Ovary (tissue), 9 donors: ENCODE results near the gene EIF5A2. TPM values are rescaled to one million over a fixed set of nuclear protein-coding genes. Genes with fewer than 3 reads are reported as not detected.

Experiments
- DNase-seq, 5 donors: peaks; one replicate each; pipeline ENCODE4 v3.0.0-alpha.2; 2019 to 2020
- H3K27ac ChIP-seq, 2 donors: fragments of 200-600 bp; one replicate each; pipeline versions ENCODE4 v1.5.1 to v1.8.0; 2019 to 2022
- H3K27me3 ChIP-seq: fragments of 200-600 bp; one replicate; pipeline ENCODE4 v1.8.0; 2022
- H3K36me3 ChIP-seq: fragments of 200-600 bp; sonication (generic); one replicate; pipeline ENCODE4 v1.5.1; 2019
- H3K4me1 ChIP-seq: one replicate; pipeline ENCODE4 v1.8.1; 2013; ENCODE audit warnings: mild to moderate bottlenecking, moderate library complexity; ENCODE audit not compliant: insufficient read depth
- H3K4me3 ChIP-seq: fragments of 200-600 bp; sonication (generic); one replicate; pipeline ENCODE4 v1.5.1; 2017
- H3K9me3 ChIP-seq, 2 donors: fragments of 200-600 bp in 1 of 2; sonication (generic) in 1 of 2; one replicate each; pipeline versions ENCODE4 v1.5.1 to v1.8.1; 2013 to 2019; ENCODE audit warnings: mild to moderate bottlenecking in 1 of 2, moderate library complexity in 1 of 2
- CTCF ChIP-seq, 3 donors: fragments of 450-650 bp in 2 of 3; fragments of 200-600 bp in 1 of 3; IDR thresholded peaks; one replicate each; pipeline versions ENCODE4 v1.5.1 to v1.8.0; 2016 to 2022; ENCODE audit warnings: antibody characterized with exemption in 3 of 3, mild to moderate bottlenecking in 1 of 3
- EP300 ChIP-seq: sonication (generic); formaldehyde crosslinking; IDR thresholded peaks from one replicate; pipeline ENCODE4 v1.6.1; 2017; ENCODE audit warnings: antibody characterized with exemption
- POLR2A ChIP-seq: fragments of 450-650 bp; IDR thresholded peaks from one replicate; pipeline ENCODE4 v1.6.1; 2017; ENCODE audit warnings: antibody characterized with exemption, mild to moderate bottlenecking, moderate library complexity
- WGBS, 3 donors: extraction: QIAGEN DNeasy Blood & Tissue Kit in 1 of 3; methylation state at CpG; one replicate each; pipeline versions ENCODE4 v1.1.5 to v1.1.7; 2013 to 2017; 5-methylcytosine and 5-hydroxymethylcytosine counted together
- intact Hi-C, 4 donors: fragments of 100-400 bp; cut with DNase I; formaldehyde crosslinking; loops; one replicate each; pipeline versions ENCODE4 v1.11.0 to v1.15.1; 2022 to 2023
- polyA plus RNA-seq, 2 donors: library from polyadenylated mRNA; stranded (reverse); fragments of 200-250 nt in 1 of 2; fragments of 350-450 nt in 1 of 2; fragmentation: Illumina TruSeq in 1 of 2; extraction: RNeasy Lipid Tissue Mini Kit (QIAGEN cat#74804) in 1 of 2; gene quantifications; one replicate each; pipeline ENCODE4 v1.2.3, GENCODE V29; 2013 to 2014
- total RNA-seq, 7 donors: library from RNA; depleted of rRNA in 2 of 7; stranded (reverse); fragments of >200 nt in 2 of 7; fragmentation: NEBNext Ultra II Directional in 3 of 7; extraction: Animal tissue kit (Norgen Biotek cat#: 25700) in 3 of 7; gene quantifications; one replicate each; pipeline versions ENCODE4 v1.1.0 to v1.2.4, GENCODE V29; 2016 to 2023
- donor health status: DM: no; HTN: no; CAD: no; lungs with moderate emphysema.
- donor health status: DM: no; HTN: no; CAD: no.
- donor health status: Bipolar disorder and iron deficiency.
- donor health status: DM: yes; HTN: yes; CAD: no.
- donor health status: DM: no; HTN: no; CAD: no.
- donor health status: DM: yes; HTN: yes; CAD: no.

EIF5A2 gene
- total and polyA plus RNA-seq, 9 donors = 3.3 to 19.6 (median 12.5) TPM

- H3K27ac ChIP-seq = no peak overlapping the region
- WGBS, 3 donors = 90 to 95% (median 91%) methylated on average over 2 of the region's 2 CpGs
- DNase-seq = no peak
- H3K4me1 ChIP-seq = no peaks in the 10 kb centered on the region
- intact Hi-C loops = loop anchor here in 1 of 4 donors (10.0 kb wide), 1 partner anchor 434 kb away; the partner anchor contains the start of gene CLDN11
- no peaks in the 10 kb centered on the region for H3K9me3 ChIP-seq
- no peaks in the 10 kb centered on the region for H3K27me3 ChIP-seq
- TF ChIP-seq CTCF (IDR thresholded peaks at IDR 0.05) (peak in 1 of 3 donors; percentile 29), POLR2A (no peak)
- H3K36me3 ChIP-seq = no peaks in the 10 kb centered on the region
- H3K4me3 ChIP-seq = no peak overlapping the region
These were observed 60.0 kb downstream of the EIF5A2 start for GRCh38 chr3:170848292-170848917.

GRCh38 chr3:170844377-170844776 lies 64.1 kb downstream of the EIF5A2 start:
- Histone ChIP-seq H3K36me3 (no peaks in the 10 kb centered on the region), H3K4me3 (no peak overlapping the region), H3K27me3 (no peaks in the 10 kb centered on the region), H3K27ac (no peak overlapping the region), H3K9me3 (no peaks in the 10 kb centered on the region), H3K4me1 (no peaks in the 10 kb centered on the region)
- TF ChIP-seq POLR2A = no peak
- no peak for TF ChIP-seq EP300
- no peak for TF ChIP-seq CTCF (IDR thresholded peaks at IDR 0.05)
- no peak for DNase-seq
- intact Hi-C loops = loop anchor here in 1 of 4 donors (10.0 kb wide), 1 partner anchor 430 kb away; the partner anchor contains the start of gene CLDN11

GRCh38 chr3:170840291-170840859 lies 68.1 kb downstream of the EIF5A2 start:
- WGBS, 3 donors = 63 to 67% (median 63%) methylated on average over 2 of the region's 2 CpGs
- H3K27me3 ChIP-seq = no peaks in the 10 kb centered on the region
- H3K36me3 ChIP-seq = no peaks in the 10 kb centered on the region
- intact Hi-C loops = loop anchor here in 1 of 4 donors (10.0 kb wide), 1 partner anchor 426 kb away; the partner anchor contains the start of gene CLDN11
- H3K9me3 ChIP-seq = no peaks in the 10 kb centered on the region
- H3K4me1 ChIP-seq = no peaks in the 10 kb centered on the region
- no peak for DNase-seq
- no peak overlapping the region for H3K27ac ChIP-seq
- no peak for TF ChIP-seq POLR2A
- no peak for TF ChIP-seq EP300
- TF ChIP-seq CTCF (IDR thresholded peaks at IDR 0.05) = no peak
- no peak overlapping the region for H3K4me3 ChIP-seq

DNA sequence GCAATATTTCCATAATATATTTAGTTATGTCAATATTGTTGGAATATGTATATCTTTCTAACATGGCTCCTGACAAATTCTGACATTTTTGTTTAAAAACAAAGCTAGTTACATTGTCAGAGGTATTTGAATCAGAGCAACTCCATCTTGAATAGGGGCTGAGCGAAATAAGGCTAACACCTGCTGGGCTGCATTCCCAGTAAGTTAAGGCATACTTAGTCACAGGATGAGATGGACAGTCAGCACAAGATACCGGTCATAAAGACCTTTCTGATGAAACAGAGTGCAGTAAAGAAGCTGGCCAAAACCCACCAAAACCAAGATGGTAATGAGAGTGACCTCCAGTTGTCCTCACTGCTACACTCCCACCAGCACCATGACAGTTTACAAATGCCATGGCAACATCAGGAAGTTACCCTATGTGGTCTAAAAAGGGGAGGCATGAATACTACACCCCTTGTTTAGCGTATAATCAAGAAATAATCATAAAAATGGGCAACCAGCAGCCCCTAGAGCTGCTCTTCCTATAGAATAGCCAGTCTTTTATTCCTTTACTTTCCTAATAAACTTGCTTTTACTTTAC lies 68.8 kb downstream of the EIF5A2 start:
- DNase-seq = no peak
- WGBS, 3 donors = 75 to 86% (median 76%) methylated on average over 3 of the region's 3 CpGs
- TF ChIP-seq POLR2A (no peak), EP300 (no peak), CTCF (IDR thresholded peaks at IDR 0.05) (no peak)
- no peak overlapping the region for H3K4me3 ChIP-seq
- H3K9me3 ChIP-seq = no peaks in the 10 kb centered on the region
- no peaks in the 10 kb centered on the region for H3K27me3 ChIP-seq
- intact Hi-C loops = loop anchor here in 1 of 4 donors (10.0 kb wide), 1 partner anchor 425 kb away; the partner anchor contains the start of gene CLDN11
- no peaks in the 10 kb centered on the region for H3K36me3 ChIP-seq
- peaks cover 2% of the 10 kb centered on the region for H3K4me1 ChIP-seq
- H3K27ac ChIP-seq = no peak overlapping the region

Other genes with a start within 250 kb of the EIF5A2 start
- gene RPL22L1, start 38.4 kb downstream of the EIF5A2 start, total RNA-seq = 100 to 1,000 TPM in 2 of 7 donors, 10 to 100 TPM in 5; 41.7 to 171 (median 68.4) TPM
- gene RPL22L1, start 38.4 kb downstream of the EIF5A2 start, polyA plus RNA-seq = 100 to 1,000 TPM in 1 of 2 donors, 10 to 100 TPM in 1; 41.7 to 105 TPM
- under 1 TPM in 3 of 7 donors, not detected in 4; 0.10 to 0.36 (median 0.18) TPM for gene SLC2A2, start 118.1 kb upstream of the EIF5A2 start, total RNA-seq
- gene SLC2A2, start 118.1 kb upstream of the EIF5A2 start, polyA plus RNA-seq = not detected